Immature natural killer cell (primary cell): Measurements from ENCODE around the gene DOCK6. TPM values are rescaled to one million over a fixed set of nuclear protein-coding genes. Genes with fewer than 3 reads are reported as not detected.
A peak's percentile ranks its signal among the peaks of the same experiment; 100 is the strongest.

Source experiments
- DNase-seq, 3 donors: peaks; one replicate each; pipeline ENCODE4 v3.0.0; 2022; ENCODE audit warnings: mixed read lengths in 1 of 3
- H3K27ac Mint-ChIP-seq, 6 donors: one replicate each; pipeline ENCODE4 v1.8.0; 2020; ENCODE audit warnings: mixed read lengths in 6 of 6, mild to moderate bottlenecking in 5 of 6, inconsistent platforms in 4 of 6, moderate library complexity in 3 of 6
- H3K27me3 Mint-ChIP-seq, 3 donors: one replicate each; pipeline ENCODE4 v1.8.0; 2020 to 2021; ENCODE audit warnings: low read depth in 3 of 3, mild to moderate bottlenecking in 3 of 3, mixed read lengths in 3 of 3, moderate library complexity in 3 of 3, inconsistent platforms in 1 of 3
- H3K36me3 Mint-ChIP-seq, 3 donors: one replicate each; pipeline ENCODE4 v1.8.0; 2020; ENCODE audit warnings: mixed read lengths in 3 of 3, inconsistent platforms in 2 of 3, mild to moderate bottlenecking in 2 of 3
- H3K4me1 Mint-ChIP-seq, 2 donors: one replicate each; pipeline ENCODE4 v1.8.0; 2020; ENCODE audit warnings: inconsistent platforms in 2 of 2, mild to moderate bottlenecking in 2 of 2, mixed read lengths in 2 of 2, moderate library complexity in 1 of 2
- H3K4me3 Mint-ChIP-seq, 5 donors: one replicate each; pipeline ENCODE4 v1.8.0; 2020; ENCODE audit warnings: mild to moderate bottlenecking in 5 of 5, mixed read lengths in 5 of 5, inconsistent platforms in 3 of 5, moderate library complexity in 3 of 5
- H3K9me3 Mint-ChIP-seq, 6 donors: one replicate each; pipeline ENCODE4 v1.8.0; 2020; ENCODE audit warnings: mild to moderate bottlenecking in 6 of 6, mixed read lengths in 6 of 6, inconsistent platforms in 4 of 6, moderate library complexity in 3 of 6
- polyA plus RNA-seq, 3 donors: library from polyadenylated mRNA; unstranded; fragments of 300-500 nt; fragmentation: Illumina TruSeq; gene quantifications; one replicate each; pipeline ENCODE4 v1.2.3, GENCODE V29; 2021

DOCK6 gene
- polyA plus RNA-seq, 3 donors from 2014 or later, result not detected

DNA sequence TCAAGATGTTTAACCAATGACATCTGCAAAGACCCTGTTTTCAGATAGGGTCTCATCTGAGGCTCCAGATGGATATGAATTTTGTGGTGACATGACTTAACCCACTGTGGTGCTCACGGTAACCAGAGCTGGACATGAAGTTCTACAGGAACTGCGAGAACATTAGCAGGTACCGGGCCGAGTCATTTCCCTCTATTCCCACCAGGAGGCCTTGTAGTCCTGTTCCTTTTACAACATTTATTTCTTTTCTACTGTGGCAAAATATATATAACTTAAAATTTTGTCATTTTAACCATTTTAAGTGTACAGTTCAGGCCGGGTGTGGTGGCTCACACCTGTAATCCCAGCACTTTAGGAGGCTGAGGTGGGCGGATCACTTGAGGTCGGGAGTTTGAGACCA, 26.0 kb upstream of the DOCK6 start:
- no peak for DNase-seq
- Mint-ChIP-seq H3K36me3 (no peaks in the 10 kb centered on the region), H3K27ac (no peak overlapping the region), H3K9me3 (peaks cover 0 to 2% (median 0%) of the 10 kb centered on the region in 6 donors), H3K4me1 (peaks cover under 1% of the 10 kb centered on the region in 2 donors), H3K4me3 (no peak overlapping the region), H3K27me3 (peaks cover 6 to 13% (median 12%) of the 10 kb centered on the region in 3 donors)

DNA sequence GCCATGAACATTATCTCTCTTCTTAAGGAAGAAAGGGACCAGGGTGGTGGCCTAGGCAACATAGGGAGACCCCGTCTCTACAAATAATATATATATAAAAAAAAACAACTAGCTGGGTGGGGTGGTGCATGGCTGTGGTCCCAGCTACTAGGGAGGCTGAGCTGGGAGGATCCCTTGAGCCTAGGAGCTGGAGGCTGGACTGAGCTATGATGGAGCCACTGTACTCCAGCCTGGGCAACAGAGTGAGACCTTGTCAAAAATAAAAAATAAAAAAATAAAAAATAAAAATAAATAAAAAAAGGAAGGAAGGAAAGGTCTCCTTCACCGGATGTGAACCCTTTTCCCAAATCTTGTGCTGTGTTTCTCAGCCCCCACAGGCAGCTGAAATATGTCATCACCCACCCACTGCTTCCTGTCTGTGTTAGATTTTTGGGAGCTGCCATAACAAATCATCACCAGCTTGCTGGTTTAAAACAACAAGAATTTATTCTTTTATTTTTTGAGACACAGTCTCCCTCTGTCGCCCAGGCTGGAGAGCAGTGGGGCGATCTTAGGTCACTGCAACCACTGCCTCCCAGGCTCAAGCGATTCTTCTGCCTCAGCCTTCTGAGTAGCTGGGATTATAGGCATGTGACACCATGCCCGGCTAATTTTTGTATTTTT, 24.1 kb upstream of the DOCK6 start:
- Mint-ChIP-seq H3K27ac (no peak overlapping the region), H3K36me3 (no peaks in the 10 kb centered on the region)

DNA sequence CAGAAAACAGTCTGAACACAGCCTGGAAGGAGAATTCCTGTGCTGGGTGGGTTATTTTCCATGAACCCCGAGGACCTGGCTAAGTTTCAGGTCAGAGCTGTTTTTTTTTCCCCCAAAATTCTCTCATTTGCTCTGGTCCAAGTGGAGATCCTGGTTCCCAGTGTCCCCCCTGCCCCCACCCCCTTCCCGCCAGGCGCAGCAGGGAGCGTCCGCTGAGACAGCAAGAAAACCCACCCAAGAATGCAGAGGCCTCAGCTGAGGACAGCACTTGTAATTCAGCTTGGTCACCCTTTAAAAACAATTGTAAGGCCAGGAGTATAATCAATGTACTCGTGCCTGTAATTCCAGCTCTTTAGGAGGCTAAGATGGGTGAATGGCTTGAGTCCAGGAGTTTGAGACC, 22.2 kb upstream of the DOCK6 start:
- Mint-ChIP-seq H3K9me3 (peaks cover 0 to 13% (median 3%) of the 10 kb centered on the region in 6 donors), H3K4me1 (peaks cover 9 to 14% of the 10 kb centered on the region in 2 donors), H3K4me3 (no peak overlapping the region), H3K27ac (no peak overlapping the region), H3K27me3 (peaks cover 18 to 26% (median 19%) of the 10 kb centered on the region in 3 donors), H3K36me3 (no peaks in the 10 kb centered on the region)
- no peak for DNase-seq

More for the DNA sequence above, 24.1 kb upstream of the DOCK6 start:
- H3K27me3 Mint-ChIP-seq, result peaks cover 13 to 21% (median 13%) of the 10 kb centered on the region in 3 donors
- H3K9me3 Mint-ChIP-seq, result peaks cover 0 to 5% (median under 1%) of the 10 kb centered on the region in 6 donors
- no peak for DNase-seq
- no peak overlapping the region for H3K4me3 Mint-ChIP-seq
- H3K4me1 Mint-ChIP-seq, result peaks cover 0 to 3% of the 10 kb centered on the region in 2 donors

DNA sequence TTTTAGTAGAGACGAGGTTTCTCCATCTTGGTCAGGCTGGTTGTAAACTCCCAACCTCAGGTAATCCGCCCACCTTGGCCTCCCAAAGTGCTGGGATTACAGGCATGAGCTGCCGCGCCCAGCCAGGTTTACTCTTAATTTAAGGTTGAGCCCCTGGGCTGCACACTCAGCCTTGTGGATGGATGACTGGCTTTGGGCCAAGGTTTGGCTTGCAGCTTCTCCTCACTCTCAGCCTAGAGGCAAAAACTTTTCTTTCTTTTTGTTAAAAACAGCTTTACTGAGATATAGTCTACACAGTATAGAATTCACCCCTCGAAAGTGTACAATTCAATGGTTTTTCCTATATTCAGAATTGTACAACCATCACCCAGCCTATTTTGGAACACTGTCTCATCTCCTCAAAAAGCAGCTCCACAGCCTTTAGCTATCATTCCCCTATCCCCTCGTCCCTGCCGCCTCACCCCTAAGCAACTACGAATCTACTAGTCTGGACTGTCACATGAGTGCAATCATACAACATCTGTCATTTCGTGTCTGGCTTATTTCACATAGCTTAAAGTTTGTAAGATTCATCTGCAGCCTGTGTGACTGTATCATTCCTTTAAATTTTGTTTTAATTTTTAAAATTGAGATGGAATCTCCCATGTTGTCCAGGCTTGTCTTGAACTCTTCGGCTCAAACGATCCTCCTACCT, 19.2 kb upstream of the DOCK6 start:
- H3K27me3 Mint-ChIP-seq, result peaks cover 22 to 25% (median 24%) of the 10 kb centered on the region in 3 donors
- no peak for DNase-seq
- no peak overlapping the region for H3K27ac Mint-ChIP-seq
- no peaks in the 10 kb centered on the region for H3K36me3 Mint-ChIP-seq
- peak overlapping the region in 2 of 5 donors; percentile 15 to 53 for H3K4me3 Mint-ChIP-seq
- H3K4me1 Mint-ChIP-seq, result peaks cover 13 to 17% of the 10 kb centered on the region in 2 donors
- peaks cover 0 to 14% (median 5%) of the 10 kb centered on the region in 6 donors for H3K9me3 Mint-ChIP-seq

DNA sequence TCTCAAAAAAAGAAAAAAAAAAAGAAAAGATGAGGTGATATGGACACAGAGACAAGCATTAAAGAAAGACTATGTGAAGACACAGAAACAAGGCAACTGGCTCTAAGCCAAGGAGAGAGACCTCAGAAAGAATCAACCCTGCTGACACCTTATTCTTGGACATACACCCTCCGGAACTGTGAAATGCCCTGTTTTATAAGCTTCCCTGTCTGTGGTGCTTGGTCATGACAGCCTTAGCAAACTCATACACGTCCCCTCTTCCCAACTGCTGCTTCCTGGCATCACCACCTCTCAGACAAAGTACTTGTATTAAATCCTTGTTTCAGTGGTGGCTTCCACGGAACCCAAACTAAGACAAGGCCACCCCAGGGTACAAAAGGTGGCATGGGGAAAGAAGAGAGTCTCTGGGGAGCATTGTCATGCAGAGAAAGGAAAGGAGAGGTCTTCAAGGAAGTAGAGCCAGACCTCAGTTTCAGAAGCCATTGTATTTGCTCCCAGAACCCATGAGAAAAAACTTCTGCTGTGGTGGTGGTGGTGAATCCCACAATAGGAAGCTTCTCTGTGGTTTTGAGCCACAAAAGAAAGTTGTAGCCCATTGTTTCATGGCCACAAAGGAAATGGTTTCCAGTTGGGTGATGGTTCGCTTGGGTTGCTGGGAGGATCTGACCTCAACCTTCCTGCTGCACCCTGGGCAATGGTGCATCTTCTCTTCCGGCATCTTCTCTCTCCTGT, 17.3 kb upstream of the DOCK6 start:
- Mint-ChIP-seq H3K9me3 (peaks cover 0 to 12% (median 5%) of the 10 kb centered on the region in 6 donors), H3K27ac (peak overlapping the region in 2 of 6 donors; percentile 53 to 68), H3K4me1 (peaks cover 13 to 17% of the 10 kb centered on the region in 2 donors), H3K27me3 (peaks cover 22 to 34% (median 22%) of the 10 kb centered on the region in 3 donors), H3K4me3 (peak overlapping the region; percentile 41 to 73 (median 70)), H3K36me3 (no peaks in the 10 kb centered on the region)
- DNase-seq, result peak; percentile 61 to 64 (median 62)

DNA sequence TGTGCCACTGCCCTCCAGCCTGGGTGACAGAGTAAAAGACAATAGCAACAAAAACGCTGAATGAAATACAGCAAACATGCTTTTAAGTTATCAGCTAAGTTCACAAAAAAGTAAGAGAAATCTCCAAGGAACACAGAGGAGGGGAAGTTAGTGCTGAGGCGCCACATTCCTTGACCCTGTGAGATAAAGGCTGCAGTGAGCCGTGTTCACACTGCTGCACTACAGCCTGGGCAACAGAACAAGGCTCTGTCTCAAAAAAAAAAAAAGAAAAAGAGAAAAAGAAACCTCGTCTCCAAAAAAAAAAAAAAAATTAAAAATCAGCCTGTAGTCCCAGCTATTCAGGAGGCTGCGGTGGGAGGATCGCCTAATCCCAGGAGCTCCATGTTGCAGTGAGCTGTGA, 16.3 kb upstream of the DOCK6 start:
- H3K27me3 Mint-ChIP-seq, result peaks cover 25 to 35% (median 26%) of the 10 kb centered on the region in 3 donors

DNA sequence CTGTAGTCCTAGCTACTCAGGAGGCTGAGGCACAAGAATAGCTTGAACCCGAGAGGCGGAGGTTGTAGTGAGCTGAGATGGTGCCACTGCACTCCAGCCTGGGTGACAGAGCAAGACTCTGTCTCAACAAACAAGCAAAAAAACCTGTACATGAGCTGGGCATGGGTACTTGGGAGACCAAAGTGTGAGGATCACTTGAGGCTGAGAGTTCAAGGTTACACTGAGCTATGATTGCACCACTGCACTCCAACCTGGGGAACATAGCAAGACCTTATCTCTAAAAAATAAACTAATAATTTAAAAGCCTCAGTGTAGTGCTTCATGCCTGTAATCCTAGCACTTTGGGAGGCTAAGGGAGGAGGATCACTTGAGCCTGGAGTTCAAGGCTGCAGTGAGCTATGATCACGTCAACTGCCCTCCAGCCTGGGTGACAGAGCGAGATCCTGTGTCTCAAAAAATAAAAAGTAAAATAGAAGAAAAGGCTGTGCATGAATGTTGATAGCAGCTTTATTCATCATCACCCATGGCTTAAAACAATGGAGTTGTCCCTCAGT, 12.3 kb upstream of the DOCK6 start:
- Mint-ChIP-seq H3K4me1 (peaks cover 4 to 5% of the 10 kb centered on the region in 2 donors), H3K27ac (no peak overlapping the region), H3K9me3 (peaks cover 0 to 4% (median 2%) of the 10 kb centered on the region in 6 donors)

More for the DNA sequence above, 16.3 kb upstream of the DOCK6 start:
- Mint-ChIP-seq H3K4me1 (peaks cover 13 to 17% of the 10 kb centered on the region in 2 donors), H3K36me3 (no peaks in the 10 kb centered on the region), H3K9me3 (peaks cover 0 to 12% (median 5%) of the 10 kb centered on the region in 6 donors), H3K4me3 (peak overlapping the region in 1 of 5 donors; percentile 41), H3K27ac (no peak overlapping the region)
- no peak for DNase-seq

DNA sequence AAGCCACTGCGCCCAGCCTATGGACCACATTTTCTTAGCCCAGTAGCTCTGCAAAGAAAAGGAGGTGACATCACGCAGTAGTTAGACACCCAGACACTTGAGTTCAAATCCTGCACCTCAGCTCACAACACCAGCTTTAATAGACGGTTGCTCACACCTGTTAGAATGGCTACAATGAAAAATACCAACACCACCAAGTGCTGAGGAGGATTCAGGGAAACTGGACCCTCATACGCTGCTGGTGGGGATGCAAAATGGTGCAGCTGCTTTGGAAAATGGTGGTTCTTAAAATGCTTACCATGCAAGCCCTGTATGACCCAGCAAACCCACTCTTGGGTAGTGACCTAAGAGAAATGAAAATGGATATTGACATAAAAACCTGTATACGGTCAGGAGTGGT, 11.7 kb upstream of the DOCK6 start:
- Mint-ChIP-seq H3K36me3 (no peaks in the 10 kb centered on the region), H3K9me3 (peaks cover 0 to 3% (median 0%) of the 10 kb centered on the region in 6 donors), H3K4me1 (no peaks in the 10 kb centered on the region), H3K4me3 (no peak overlapping the region), H3K27me3 (peaks cover 14 to 29% (median 14%) of the 10 kb centered on the region in 3 donors), H3K27ac (no peak overlapping the region)
- DNase-seq, result no peak

More for the DNA sequence above, 12.3 kb upstream of the DOCK6 start:
- no peak overlapping the region for H3K4me3 Mint-ChIP-seq
- no peaks in the 10 kb centered on the region for H3K36me3 Mint-ChIP-seq
- no peak for DNase-seq
- peaks cover 12 to 29% (median 15%) of the 10 kb centered on the region in 3 donors for H3K27me3 Mint-ChIP-seq

DNA sequence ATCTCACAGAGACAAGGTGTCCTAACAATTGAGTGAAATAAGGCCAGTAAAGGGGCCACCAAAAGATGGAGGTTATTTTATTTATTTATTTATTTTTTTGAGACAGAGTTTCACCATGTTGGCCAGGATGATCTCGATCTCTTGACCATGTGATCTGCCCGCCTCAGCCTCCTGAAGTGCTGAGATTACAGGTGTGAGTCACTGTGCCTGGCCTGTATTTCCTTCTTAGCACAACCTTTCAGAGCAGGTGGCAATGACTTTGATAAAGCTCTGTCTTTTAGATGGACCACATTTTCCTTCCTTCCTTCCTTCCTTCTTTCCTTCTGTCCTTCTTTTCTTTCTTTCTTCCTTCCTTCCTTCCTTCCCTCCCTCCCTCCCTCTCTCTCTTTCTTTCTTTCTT, 11.0 kb upstream of the DOCK6 start:
- Mint-ChIP-seq H3K27me3 (peaks cover 14 to 30% (median 14%) of the 10 kb centered on the region in 3 donors), H3K4me3 (no peak overlapping the region), H3K4me1 (no peaks in the 10 kb centered on the region), H3K36me3 (no peaks in the 10 kb centered on the region), H3K27ac (no peak overlapping the region), H3K9me3 (peaks cover 0 to 3% (median 0%) of the 10 kb centered on the region in 6 donors)
- DNase-seq, result no peak

DNA sequence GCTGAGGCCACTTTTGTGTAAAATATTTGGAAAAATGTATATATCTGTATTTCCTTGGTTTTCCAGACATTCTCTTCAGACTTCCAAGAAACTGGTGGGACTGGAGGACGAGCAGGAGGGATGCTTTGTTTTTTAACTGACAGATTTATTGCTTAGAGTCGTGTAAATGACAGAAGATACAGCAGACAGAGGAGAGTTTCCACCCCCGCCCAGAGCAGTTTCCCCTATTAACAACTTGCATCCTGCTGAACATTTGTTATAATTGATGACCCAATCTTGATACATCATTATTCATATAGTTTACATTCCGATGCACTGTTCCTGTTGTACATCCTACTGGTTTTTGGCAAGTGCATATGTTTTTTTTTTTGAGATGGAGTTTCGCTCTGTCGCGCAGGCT, 7.1 kb upstream of the DOCK6 start:
- peaks cover 14 to 26% (median 26%) of the 10 kb centered on the region in 3 donors for H3K27me3 Mint-ChIP-seq
- H3K36me3 Mint-ChIP-seq, result no peaks in the 10 kb centered on the region
- H3K4me3 Mint-ChIP-seq, result no peak overlapping the region
- peaks cover 0 to 2% of the 10 kb centered on the region in 2 donors for H3K4me1 Mint-ChIP-seq
- H3K27ac Mint-ChIP-seq, result no peak overlapping the region
- no peak for DNase-seq
- peaks cover 0 to under 1% (median 0%) of the 10 kb centered on the region in 6 donors for H3K9me3 Mint-ChIP-seq

DNA sequence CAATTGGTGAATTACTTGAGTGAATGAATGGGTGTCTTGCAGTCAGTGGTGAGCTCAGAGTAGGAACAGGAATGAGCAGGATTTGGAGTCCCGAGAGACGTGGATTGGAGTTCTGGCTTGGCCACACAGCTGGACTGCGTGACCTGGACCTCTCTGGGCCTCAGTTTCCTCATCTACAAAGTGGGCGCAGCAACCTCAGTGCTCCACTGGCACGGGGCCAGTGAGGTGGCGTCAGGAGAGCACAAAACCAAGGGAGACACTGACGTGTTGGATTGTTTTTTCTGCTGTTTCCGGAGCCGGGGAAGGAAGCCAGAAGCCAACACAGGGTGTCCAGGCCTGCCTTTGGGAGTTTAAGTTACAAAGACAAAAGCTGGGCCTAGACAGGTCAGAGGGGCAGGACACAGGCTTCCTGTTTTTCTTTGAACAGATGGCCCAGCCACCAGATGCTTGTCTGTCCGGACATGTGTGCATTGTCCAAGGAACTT, 6.5 kb upstream of the DOCK6 start:
- Mint-ChIP-seq H3K27ac (no peak overlapping the region), H3K36me3 (no peaks in the 10 kb centered on the region)

DNA sequence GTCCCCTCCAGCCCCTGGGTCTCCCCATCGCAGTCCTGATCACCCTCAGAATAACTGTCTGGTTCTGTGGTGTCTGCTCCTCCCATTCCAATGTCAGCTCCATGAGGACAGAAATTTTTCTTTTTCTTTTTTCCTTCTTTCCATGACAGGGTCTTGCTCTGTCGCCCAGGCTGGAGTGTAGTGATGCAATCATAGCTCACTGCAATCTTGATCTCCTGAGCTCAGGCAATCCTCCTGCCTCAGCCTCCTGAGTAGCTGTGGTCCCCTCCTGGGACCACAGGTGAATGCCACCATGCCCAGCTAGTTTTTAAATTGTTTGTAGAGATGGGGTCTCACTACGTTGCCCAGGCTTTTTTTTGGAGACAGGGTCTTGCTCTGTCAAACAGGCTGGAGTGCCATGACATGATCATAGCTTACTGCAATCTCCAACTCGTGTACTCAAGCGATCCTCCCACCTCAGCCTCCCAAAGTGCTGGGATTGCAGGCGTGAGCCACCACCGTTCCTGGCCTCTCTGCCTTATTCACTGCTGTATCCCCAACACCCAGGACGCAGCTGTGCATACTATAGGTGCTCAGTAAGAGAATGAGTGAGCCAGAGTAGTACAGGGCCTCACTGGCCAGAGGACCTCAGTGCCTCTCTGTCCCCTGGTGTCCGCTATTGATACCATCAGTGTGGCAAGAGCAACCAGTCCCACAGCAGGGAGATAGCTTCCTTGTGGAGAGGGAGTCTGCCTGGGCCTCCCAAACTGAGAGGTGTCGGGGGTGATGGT, 5.2 kb upstream of the DOCK6 start:
- peaks cover 0 to 7% of the 10 kb centered on the region in 2 donors for H3K4me1 Mint-ChIP-seq
- no peak for DNase-seq
- H3K27ac Mint-ChIP-seq, result no peak overlapping the region

More for the DNA sequence above, 6.5 kb upstream of the DOCK6 start:
- Mint-ChIP-seq H3K4me1 (peaks cover 0 to 2% of the 10 kb centered on the region in 2 donors), H3K27me3 (peaks cover 13 to 29% (median 25%) of the 10 kb centered on the region in 3 donors), H3K9me3 (peaks cover 0 to 2% (median 0%) of the 10 kb centered on the region in 6 donors), H3K4me3 (no peak overlapping the region)
- DNase-seq, result no peak

More for the DNA sequence above, 5.2 kb upstream of the DOCK6 start:
- Mint-ChIP-seq H3K9me3 (peaks cover 0 to 2% (median 0%) of the 10 kb centered on the region in 6 donors), H3K27me3 (peaks cover 14 to 23% (median 20%) of the 10 kb centered on the region in 3 donors), H3K4me3 (no peak overlapping the region), H3K36me3 (no peaks in the 10 kb centered on the region)
